Natural killer cell (primary cell): ENCODE data around the gene CCL14. TPM values are rescaled to one million over a fixed set of nuclear protein-coding genes. Genes with fewer than 3 reads are reported as not detected.
A peak's percentile ranks its signal among the peaks of the same experiment; 100 is the strongest.

ENCODE experiments used
- ATAC-seq, 3 donors: fragments of 150-1000 bp in 2 of 3; fragments of 200-7000 bp in 1 of 3; cut with Tn5 transposase; 1 replicate in 1 of 3; 2 replicates in 2 of 3; pipeline ENCODE4 v1.10.0; 2021; ENCODE audit warnings: mild to moderate bottlenecking in 2 of 3, moderate library complexity in 2 of 3
- DNase-seq, 2 donors: peaks; one replicate each; pipeline versions ENCODE4 v3.0.0 to v3.0.0-alpha.2; 2013 to 2021; ENCODE audit warnings: mixed read lengths in 1 of 2
- H3K27ac ChIP-seq: one replicate; pipeline ENCODE4 v1.5.1; 2013; ENCODE audit warnings: mild to moderate bottlenecking, low read length
- H3K27me3 ChIP-seq: one replicate; pipeline ENCODE4 v1.6.1; 2013; ENCODE audit warnings: low read length; ENCODE audit not compliant: control insufficient read depth, insufficient read depth
- H3K36me3 ChIP-seq: one replicate; pipeline ENCODE4 v1.6.1; 2013; ENCODE audit warnings: low read length; ENCODE audit not compliant: control insufficient read depth, insufficient read depth
- H3K4me1 ChIP-seq: one replicate; pipeline ENCODE4 v1.6.1; 2013; ENCODE audit warnings: low read length; ENCODE audit not compliant: control insufficient read depth, insufficient read depth
- H3K4me3 ChIP-seq: one replicate; pipeline ENCODE4 v1.5.1; 2013; ENCODE audit warnings: low read length
- H3K9me3 ChIP-seq: one replicate; pipeline ENCODE4 v1.6.1; 2013; ENCODE audit warnings: low read length; ENCODE audit not compliant: control insufficient read depth, insufficient read depth
- H3K27ac Mint-ChIP-seq, 2 donors: one replicate each; pipeline ENCODE4 v1.8.0; 2022; ENCODE audit warnings: mild to moderate bottlenecking in 2 of 2, mixed read lengths in 2 of 2, moderate library complexity in 1 of 2
- H3K27me3 Mint-ChIP-seq, 2 donors: one replicate each; pipeline ENCODE4 v1.8.0; 2022; ENCODE audit warnings: low read depth in 2 of 2, mixed read lengths in 2 of 2
- H3K36me3 Mint-ChIP-seq: one replicate; pipeline ENCODE4 v1.8.0; 2022; ENCODE audit warnings: mixed read lengths
- H3K4me1 Mint-ChIP-seq, 2 donors: one replicate each; pipeline ENCODE4 v1.8.0; 2022; ENCODE audit warnings: mixed read lengths in 2 of 2
- H3K4me3 Mint-ChIP-seq: one replicate; pipeline ENCODE4 v1.8.0; 2022; ENCODE audit warnings: mild to moderate bottlenecking, moderate library complexity, mixed read lengths
- H3K9me3 Mint-ChIP-seq, 2 donors: one replicate each; pipeline ENCODE4 v1.8.0; 2022; ENCODE audit warnings: mixed read lengths in 2 of 2
- WGBS: methylation state at CpG from one replicate; pipeline ENCODE4 v1.1.7; 2013; ENCODE audit warnings: missing lambda C conversion rate; ENCODE audit not compliant: insufficient coverage; 5-methylcytosine and 5-hydroxymethylcytosine counted together
- intact Hi-C: fragments of 100-400 bp; cut with micrococcal nuclease; formaldehyde crosslinking; loops from one replicate; pipeline ENCODE4 v1.14.2; 2022
- total RNA-seq, 4 donors: library from RNA; stranded (reverse); fragments of 120-200 nt in 1 of 4; gene quantifications; one replicate each; pipeline versions ENCODE4 v1.2.3 to v1.2.4, GENCODE V29; 2013 to 2022
- TF ChIP-seq, protein P1 (sequence below): fragments of 200-600 bp; IDR thresholded peaks from one replicate; pipeline ENCODE4 v1.8.0; 2022; ENCODE audit warnings: antibody characterized with exemption

The CCL14 gene
- total RNA-seq, 3 donors from 2014 or later (not counting 1 experiment from before 2014, with no cell fraction given) = not detected

- TF ChIP-seq, protein P1, sequence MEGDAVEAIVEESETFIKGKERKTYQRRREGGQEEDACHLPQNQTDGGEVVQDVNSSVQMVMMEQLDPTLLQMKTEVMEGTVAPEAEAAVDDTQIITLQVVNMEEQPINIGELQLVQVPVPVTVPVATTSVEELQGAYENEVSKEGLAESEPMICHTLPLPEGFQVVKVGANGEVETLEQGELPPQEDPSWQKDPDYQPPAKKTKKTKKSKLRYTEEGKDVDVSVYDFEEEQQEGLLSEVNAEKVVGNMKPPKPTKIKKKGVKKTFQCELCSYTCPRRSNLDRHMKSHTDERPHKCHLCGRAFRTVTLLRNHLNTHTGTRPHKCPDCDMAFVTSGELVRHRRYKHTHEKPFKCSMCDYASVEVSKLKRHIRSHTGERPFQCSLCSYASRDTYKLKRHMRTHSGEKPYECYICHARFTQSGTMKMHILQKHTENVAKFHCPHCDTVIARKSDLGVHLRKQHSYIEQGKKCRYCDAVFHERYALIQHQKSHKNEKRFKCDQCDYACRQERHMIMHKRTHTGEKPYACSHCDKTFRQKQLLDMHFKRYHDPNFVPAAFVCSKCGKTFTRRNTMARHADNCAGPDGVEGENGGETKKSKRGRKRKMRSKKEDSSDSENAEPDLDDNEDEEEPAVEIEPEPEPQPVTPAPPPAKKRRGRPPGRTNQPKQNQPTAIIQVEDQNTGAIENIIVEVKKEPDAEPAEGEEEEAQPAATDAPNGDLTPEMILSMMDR = no peak
- Mint-ChIP-seq H3K9me3 (no peaks in the 10 kb centered on the region), H3K27ac (peak overlapping the region; percentile 32 to 51), H3K4me1 (peaks cover 27 to 34% of the 10 kb centered on the region in 2 donors), H3K4me3 (peak overlapping the region; percentile 1), H3K36me3 (no peaks in the 10 kb centered on the region), H3K27me3 (no peaks in the 10 kb centered on the region)
- DNase-seq (no peak), ATAC-seq (peak in 2 of 3 donors; percentile 32 to 34)
- no peaks in the 10 kb centered on the region for H3K36me3 ChIP-seq
- peaks cover 10% of the 10 kb centered on the region for H3K9me3 ChIP-seq
- H3K4me1 ChIP-seq = no peaks in the 10 kb centered on the region
- H3K27me3 ChIP-seq = no peaks in the 10 kb centered on the region
- WGBS = 73% methylated on average over 1 of the region's 2 CpGs
- H3K4me3 ChIP-seq = no peak overlapping the region
- intact Hi-C loops = no loop called here
- H3K27ac ChIP-seq = no peak overlapping the region
Measured at GRCh38 chr17:36011201-36011600, 24.7 kb upstream of the CCL14 start.

GRCh38 chr17:36008998-36009665 is 22.6 kb upstream of the CCL14 start:
- peaks cover 10% of the 10 kb centered on the region for H3K9me3 ChIP-seq
- no peak overlapping the region for H3K4me3 ChIP-seq
- peaks cover 3% of the 10 kb centered on the region for H3K4me1 ChIP-seq
- no peak overlapping the region for H3K27ac ChIP-seq
- no peak for ATAC-seq
- TF ChIP-seq, protein P1 = no peak
- Mint-ChIP-seq H3K36me3 (no peaks in the 10 kb centered on the region), H3K27ac (no peak overlapping the region), H3K4me1 (peaks cover 36 to 46% of the 10 kb centered on the region in 2 donors), H3K27me3 (no peaks in the 10 kb centered on the region), H3K9me3 (no peaks in the 10 kb centered on the region), H3K4me3 (no peak overlapping the region)
- intact Hi-C loops = no loop called here
- DNase-seq = peak in 1 of 2 donors; percentile 8
- H3K27me3 ChIP-seq = no peaks in the 10 kb centered on the region
- WGBS = 81% methylated on average over 14 of the region's 14 CpGs
- no peaks in the 10 kb centered on the region for H3K36me3 ChIP-seq

DNA sequence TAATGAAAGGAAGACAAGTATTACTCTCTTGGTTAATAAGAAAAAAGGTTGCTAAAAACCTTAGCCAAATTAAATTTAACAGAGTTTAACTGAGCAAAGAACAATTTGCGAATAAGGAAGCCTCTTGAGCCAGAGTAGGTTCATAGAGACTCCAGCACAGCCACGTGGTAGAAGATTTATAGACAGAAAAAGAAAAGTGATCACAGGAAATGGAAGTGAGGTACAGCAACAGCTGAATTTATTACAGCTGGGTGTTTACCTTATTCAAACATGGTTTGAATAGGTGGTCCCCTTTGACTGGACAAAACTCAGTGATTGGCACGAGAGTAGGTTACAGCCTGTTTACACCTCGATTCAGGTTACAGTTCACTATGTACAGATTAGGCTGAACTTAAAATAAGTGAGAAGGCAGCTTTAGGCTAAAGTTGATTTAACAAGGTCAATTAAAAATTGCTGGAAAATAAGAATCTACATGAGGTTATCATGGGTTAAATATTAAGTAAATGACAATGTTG is 18.1 kb upstream of the CCL14 start:
- Histone ChIP-seq H3K27me3 (no peaks in the 10 kb centered on the region), H3K4me3 (no peak overlapping the region), H3K9me3 (peaks cover 7% of the 10 kb centered on the region), H3K36me3 (no peaks in the 10 kb centered on the region), H3K4me1 (peaks cover 3% of the 10 kb centered on the region), H3K27ac (peak overlapping the region; percentile 39)
- H3K36me3 Mint-ChIP-seq = no peaks in the 10 kb centered on the region
- no peaks in the 10 kb centered on the region for H3K9me3 Mint-ChIP-seq
- H3K27me3 Mint-ChIP-seq = no peaks in the 10 kb centered on the region
- TF ChIP-seq, protein P1 = no peak
- WGBS = 9% methylated on average over 4 of the region's 4 CpGs
- peak overlapping the region; percentile 69 for H3K4me3 Mint-ChIP-seq
- DNase-seq (peak in 1 of 2 donors; percentile 10), ATAC-seq (peak; percentile 69 to 76 (median 71))
- H3K27ac Mint-ChIP-seq = peak overlapping the region; percentile 84 to 85
- peaks cover 23 to 27% of the 10 kb centered on the region in 2 donors for H3K4me1 Mint-ChIP-seq
- intact Hi-C loops = no loop called here
